Measurements from ENCODE around the gene CCR4.

GRCh38 chr3:32913790-32914446, 37.5 kb upstream of the CCR4 start:
- TF ChIP-seq CTCF (IDR thresholded peaks at IDR 0.05): no peak
- peak in 1 of 2 donors; percentile 61 for TF ChIP-seq POLR2AphosphoS5 (IDR thresholded peaks at IDR 0.05; ENCODE audit: insufficient read depth in 1 of 2, low read depth in 1 of 2)
